Body of pancreas (tissue), 4 donors: ENCODE data around the gene NUP205. TPM values are rescaled to one million over a fixed set of nuclear protein-coding genes. Genes with fewer than 3 reads are reported as not detected.
A peak's percentile ranks its signal among the peaks of the same experiment; 100 is the strongest.

Experiments
- ATAC-seq: fragments of 150-250 bp; one replicate; pipeline ENCODE4 v1.9.1; 2016
- DNase-seq, 4 donors: peaks; one replicate each; pipeline ENCODE4 v3.0.0-alpha.2; 2019
- H3K27ac ChIP-seq, 4 donors: fragments of 200-600 bp; sonication (generic); 1 replicate in 3 of 4; 2 replicates in 1 of 4; pipeline versions ENCODE4 v1.5.1 to v1.6.1; 2016 to 2019; ENCODE audit warnings: mild to moderate bottlenecking in 1 of 4, mixed read lengths in 1 of 4, moderate library complexity in 1 of 4
- H3K27me3 ChIP-seq, 2 donors: fragments of 200-600 bp; sonication (generic); one replicate each; pipeline ENCODE4 v1.6.0; 2016; ENCODE audit warnings: mild to moderate bottlenecking in 1 of 2
- H3K36me3 ChIP-seq, 2 donors: fragments of 200-600 bp; sonication (generic); replicated peaks in 1 of 2; 2 replicates each; pipeline ENCODE4 v1.5.1; 2016; ENCODE audit warnings: low read depth in 2 of 2; ENCODE audit not compliant: insufficient read depth in 1 of 2
- H3K4me1 ChIP-seq: fragments of 200-600 bp; sonication (generic); one replicate; pipeline ENCODE4 v1.6.0; 2016
- H3K4me3 ChIP-seq, 2 donors: fragments of 200-600 bp; sonication (generic); 1 replicate in 1 of 2; 2 replicates in 1 of 2; pipeline ENCODE4 v1.5.1; 2016 to 2019
- H3K9me3 ChIP-seq, 3 donors: fragments of 200-600 bp; sonication (generic); 1 replicate in 2 of 3; 2 replicates in 1 of 3; pipeline ENCODE4 v1.5.1; 2016
- POLR2A ChIP-seq, 3 donors: fragments of 450-650 bp; IDR thresholded peaks; one replicate each; pipeline ENCODE4 v1.6.1; 2016; ENCODE audit warnings: antibody characterized with exemption in 3 of 3, mild to moderate bottlenecking in 2 of 3
- WGBS, 2 donors: methylation state at CpG; one replicate each; pipeline ENCODE4 v1.1.5; 2017; 5-methylcytosine and 5-hydroxymethylcytosine counted together
- intact Hi-C: fragments of 100-400 bp; cut with DNase I; formaldehyde crosslinking; loops from one replicate; pipeline ENCODE4 v1.15.1; 2023
- total RNA-seq, 2 donors: library from RNA; depleted of rRNA; stranded (reverse); fragments of >200 nt; gene quantifications; one replicate each; pipeline ENCODE4 v1.1.0, GENCODE V29; 2016
- TF ChIP-seq, protein P1 (sequence below), 7 experiments: fragments of 450-650 bp in 4 of 7; fragments of 200-600 bp in 3 of 7; sonication (generic) in 3 of 7; IDR thresholded peaks; one replicate each; pipeline ENCODE4 v1.5.1; 2016 to 2019; ENCODE audit warnings: antibody characterized with exemption in 7 of 7

Gene NUP205
- total RNA-seq, 2 donors from 2014 or later, result 13.7 to 24.4 TPM

DNA sequence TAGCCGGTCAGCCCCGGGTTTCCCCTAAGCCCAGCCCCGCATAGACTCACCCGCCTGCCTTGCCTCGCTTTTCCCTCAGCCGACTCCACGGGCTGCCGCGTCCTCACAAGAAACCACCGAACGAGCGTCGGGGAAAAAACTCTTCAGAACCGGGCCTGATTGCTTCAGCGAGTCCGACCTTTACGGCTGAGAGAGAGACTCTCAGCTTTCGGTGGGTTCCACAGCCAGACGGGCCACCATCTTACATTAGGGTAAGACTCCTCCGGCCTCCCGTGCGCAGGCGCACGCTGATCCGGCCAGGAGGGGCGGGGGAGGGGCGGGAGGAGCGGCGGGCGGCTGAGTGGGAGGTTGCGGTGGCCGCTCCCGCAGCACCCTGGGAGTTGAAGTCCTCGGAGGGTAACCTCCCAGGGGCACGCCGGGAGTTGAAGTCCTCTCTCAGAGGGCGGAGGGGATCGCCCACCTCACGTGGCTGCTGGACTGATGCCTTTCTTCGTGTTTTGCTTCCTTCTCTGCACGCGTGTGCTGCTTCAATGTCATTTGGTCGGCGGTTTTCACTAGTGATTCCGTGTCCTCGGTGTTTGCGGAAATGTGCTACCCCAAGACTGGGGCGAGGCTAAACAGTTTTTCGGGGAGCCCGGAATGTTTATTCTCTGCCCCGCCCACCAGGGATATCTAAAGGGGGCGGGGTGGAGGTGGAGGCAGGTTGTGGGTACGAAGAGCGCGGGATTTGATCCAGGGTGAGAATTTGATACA, 47.7 kb upstream of the NUP205 start, which contains the start of gene CNOT4:
CNOT4 (minus strand) TSS at position 264 of the 753 bp plus-strand sequence. CDS start 71,771 bp downstream, outside the sequence.
- Histone ChIP-seq H3K27me3 (no peaks in the 10 kb centered on the region), H3K27ac (peak within 1 kb of the TSS; percentile 86 to 94 (median 90)), H3K9me3 (no peaks in the 10 kb centered on the region), H3K4me3 (peak within 1 kb of the TSS; percentile 51 to 75), H3K4me1 (peaks cover 20% of the 10 kb centered on the region), H3K36me3 (no peaks in the 10 kb centered on the region)
- TF ChIP-seq, protein P1, sequence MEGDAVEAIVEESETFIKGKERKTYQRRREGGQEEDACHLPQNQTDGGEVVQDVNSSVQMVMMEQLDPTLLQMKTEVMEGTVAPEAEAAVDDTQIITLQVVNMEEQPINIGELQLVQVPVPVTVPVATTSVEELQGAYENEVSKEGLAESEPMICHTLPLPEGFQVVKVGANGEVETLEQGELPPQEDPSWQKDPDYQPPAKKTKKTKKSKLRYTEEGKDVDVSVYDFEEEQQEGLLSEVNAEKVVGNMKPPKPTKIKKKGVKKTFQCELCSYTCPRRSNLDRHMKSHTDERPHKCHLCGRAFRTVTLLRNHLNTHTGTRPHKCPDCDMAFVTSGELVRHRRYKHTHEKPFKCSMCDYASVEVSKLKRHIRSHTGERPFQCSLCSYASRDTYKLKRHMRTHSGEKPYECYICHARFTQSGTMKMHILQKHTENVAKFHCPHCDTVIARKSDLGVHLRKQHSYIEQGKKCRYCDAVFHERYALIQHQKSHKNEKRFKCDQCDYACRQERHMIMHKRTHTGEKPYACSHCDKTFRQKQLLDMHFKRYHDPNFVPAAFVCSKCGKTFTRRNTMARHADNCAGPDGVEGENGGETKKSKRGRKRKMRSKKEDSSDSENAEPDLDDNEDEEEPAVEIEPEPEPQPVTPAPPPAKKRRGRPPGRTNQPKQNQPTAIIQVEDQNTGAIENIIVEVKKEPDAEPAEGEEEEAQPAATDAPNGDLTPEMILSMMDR (IDR thresholded peaks at IDR 0.05), result no peak
- TF ChIP-seq POLR2A (IDR thresholded peaks at IDR 0.05), result peak; percentile 57 to 80 (median 79)
- DNase-seq (peak; percentile 96 to 97 (median 97)), ATAC-seq (peak; percentile 96)
- 0% methylated on average over 23 to 55 of the region's 55 CpGs for WGBS, 2 donors
- intact Hi-C loops, result no loop called here

DNA sequence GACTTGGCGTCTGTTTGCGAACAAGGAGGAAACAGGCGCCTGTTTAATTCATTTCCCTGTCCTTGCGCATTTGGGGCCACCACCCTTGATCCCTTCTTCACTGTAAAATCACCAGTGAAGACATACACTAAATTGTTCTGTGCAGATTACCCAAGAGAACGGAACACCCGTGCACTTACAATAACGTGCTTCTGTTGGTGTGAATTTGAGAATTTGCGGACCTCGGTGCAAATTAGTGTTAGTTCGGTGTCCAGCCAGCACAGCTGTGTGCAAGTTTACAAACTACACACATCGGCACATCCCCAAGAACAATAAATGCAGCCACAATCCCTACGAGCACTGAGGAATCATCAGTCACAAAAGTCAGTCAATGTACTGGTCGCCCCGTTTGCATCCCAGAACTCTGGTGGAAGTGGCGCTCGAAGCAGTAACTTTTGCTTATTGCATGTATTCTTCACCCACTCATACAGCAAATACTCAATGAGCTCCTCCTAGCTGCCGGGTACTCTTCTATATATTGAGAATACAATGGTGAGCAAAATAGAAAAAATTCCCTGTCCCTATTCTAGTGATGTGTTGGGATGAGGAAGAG, 47.0 kb upstream of the NUP205 start:
- ATAC-seq, result no peak
- intact Hi-C loops, result no loop called here
- TF ChIP-seq, protein P1 (IDR thresholded peaks at IDR 0.05), result no peak
- TF ChIP-seq POLR2A (IDR thresholded peaks at IDR 0.05), result no peak
- Histone ChIP-seq H3K27ac (peak overlapping the region in 3 of 4 donors; percentile 86 to 94 (median 91)), H3K9me3 (no peaks in the 10 kb centered on the region), H3K4me3 (peak overlapping the region; percentile 46 to 51), H3K36me3 (no peaks in the 10 kb centered on the region), H3K4me1 (peaks cover 20% of the 10 kb centered on the region), H3K27me3 (no peaks in the 10 kb centered on the region)
- WGBS, 2 donors, result 1% methylated on average over 16 to 17 of the region's 17 CpGs
- no peak for DNase-seq

- no peak overlapping the region for H3K4me3 ChIP-seq
- peak in 1 of 4 donors; percentile 44 for DNase-seq
- no peaks in the 10 kb centered on the region for H3K27me3 ChIP-seq
- WGBS, 2 donors, result 65 to 85% methylated on average over 2 of the region's 2 CpGs
- ATAC-seq, result no peak
- TF ChIP-seq, protein P1 (IDR thresholded peaks at IDR 0.05), result peak in 6 of 7 experiments; percentile 40 to 64 (median 51)
- no peak for TF ChIP-seq POLR2A (IDR thresholded peaks at IDR 0.05)
- intact Hi-C loops, result no loop called here
- no peaks in the 10 kb centered on the region for H3K9me3 ChIP-seq
- H3K4me1 ChIP-seq, result peaks cover 14% of the 10 kb centered on the region
- H3K36me3 ChIP-seq, result no peaks in the 10 kb centered on the region
- no peak overlapping the region for H3K27ac ChIP-seq
Measured at GRCh38 chr7:135512135-135512887, 45.4 kb upstream of the NUP205 start.

GRCh38 chr7:135514856-135515255, 42.9 kb upstream of the NUP205 start:
- H3K4me3 ChIP-seq, result no peak overlapping the region

More at GRCh38 chr7:135514856-135515255, 42.9 kb upstream of the NUP205 start:
- Histone ChIP-seq H3K36me3 (no peaks in the 10 kb centered on the region), H3K9me3 (no peaks in the 10 kb centered on the region), H3K4me1 (no peaks in the 10 kb centered on the region), H3K27me3 (no peaks in the 10 kb centered on the region), H3K27ac (no peak overlapping the region)
- 51 to 68% methylated on average over 3 of the region's 3 CpGs for WGBS, 2 donors
- ATAC-seq, result no peak
- TF ChIP-seq POLR2A (IDR thresholded peaks at IDR 0.05), result no peak
- TF ChIP-seq, protein P1 (IDR thresholded peaks at IDR 0.05), result no peak
- intact Hi-C loops, result no loop called here
- no peak for DNase-seq
